LNCaP clone FGC (cell line): ENCODE measurements around the gene CCDC152.

Source experiments
- DNase-seq: peaks from one replicate; pipeline ENCODE4 v3.0.0-alpha.2; 2011; ENCODE audit warnings: low read depth
- H3K4me3 ChIP-seq: 2 replicates; pipeline ENCODE4 v1.5.1; 2011; ENCODE audit warnings: mild to moderate bottlenecking, low read depth, low read length, control low read depth
- TF ChIP-seq, protein P1 (sequence below): IDR thresholded peaks from 2 replicates; pipeline ENCODE4 v1.5.1; 2012; ENCODE audit warnings: mild to moderate bottlenecking; ENCODE audit not compliant: control insufficient read depth, insufficient read depth; ENCODE audit errors: extremely low read depth

The CCDC152 gene

DNA sequence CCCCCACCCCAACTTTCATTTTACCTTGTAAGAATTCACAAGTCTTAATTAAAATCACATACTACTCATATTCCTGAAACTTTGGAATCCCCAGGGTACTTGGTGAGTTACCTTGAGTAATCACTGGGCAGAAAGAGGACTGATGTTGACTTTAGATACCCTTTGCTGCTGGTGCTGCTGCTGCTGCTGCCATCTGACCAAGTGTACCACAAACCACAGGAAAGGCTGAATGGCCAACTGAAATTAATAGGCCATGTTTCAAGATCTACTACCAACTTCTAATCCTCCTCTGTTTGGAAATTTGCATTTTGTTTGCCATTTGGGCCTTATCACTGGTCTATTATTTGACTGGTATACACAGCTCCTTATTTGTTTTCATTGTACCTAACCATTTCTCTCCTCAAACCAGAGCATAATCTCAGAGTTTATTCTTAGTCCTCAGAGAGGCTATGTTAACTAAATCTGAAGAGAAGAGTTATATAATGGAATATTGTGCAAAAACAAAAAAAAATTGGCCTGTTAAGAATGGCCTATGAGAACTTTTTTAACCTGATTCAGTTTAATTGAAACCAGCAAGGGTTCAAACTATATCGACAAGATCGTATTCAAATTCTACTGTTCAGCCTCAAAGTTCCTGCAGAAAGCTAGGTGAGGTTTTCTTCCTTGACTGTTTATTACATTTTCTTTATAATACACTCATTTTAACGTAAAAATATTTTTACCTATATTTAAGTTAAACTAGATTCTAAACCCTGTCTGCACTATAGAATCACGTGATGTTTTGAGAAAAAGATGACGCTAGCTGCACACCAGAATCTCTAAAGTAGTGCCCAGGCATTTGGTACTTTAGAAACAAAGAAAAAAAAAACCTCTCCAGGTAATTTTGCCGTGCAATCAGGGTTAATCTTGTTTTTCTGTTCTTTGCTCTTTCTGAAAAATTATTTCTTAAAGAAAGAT lies 41.9 kb downstream of the CCDC152 start:
- no peak for DNase-seq

DNA sequence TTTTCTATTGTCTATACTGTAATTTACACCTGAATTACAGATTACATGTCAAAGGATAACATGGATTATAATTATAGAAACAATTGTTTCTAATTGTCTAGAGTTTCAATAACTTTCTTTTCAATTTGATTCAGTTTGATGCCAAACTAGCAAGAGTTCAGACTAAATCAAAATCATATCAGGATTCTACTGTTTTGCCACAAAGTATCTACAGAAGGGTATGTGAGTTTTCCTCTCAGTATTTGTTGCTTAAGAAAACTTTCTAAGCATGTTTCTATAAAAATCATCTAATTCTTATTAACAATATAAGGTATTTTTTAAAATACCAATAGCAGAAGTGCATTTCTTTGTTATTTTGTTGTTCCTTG lies 42.6 kb downstream of the CCDC152 start:
- no peak overlapping the region for H3K4me3 ChIP-seq
- DNase-seq, result no peak
- TF ChIP-seq, protein P1, sequence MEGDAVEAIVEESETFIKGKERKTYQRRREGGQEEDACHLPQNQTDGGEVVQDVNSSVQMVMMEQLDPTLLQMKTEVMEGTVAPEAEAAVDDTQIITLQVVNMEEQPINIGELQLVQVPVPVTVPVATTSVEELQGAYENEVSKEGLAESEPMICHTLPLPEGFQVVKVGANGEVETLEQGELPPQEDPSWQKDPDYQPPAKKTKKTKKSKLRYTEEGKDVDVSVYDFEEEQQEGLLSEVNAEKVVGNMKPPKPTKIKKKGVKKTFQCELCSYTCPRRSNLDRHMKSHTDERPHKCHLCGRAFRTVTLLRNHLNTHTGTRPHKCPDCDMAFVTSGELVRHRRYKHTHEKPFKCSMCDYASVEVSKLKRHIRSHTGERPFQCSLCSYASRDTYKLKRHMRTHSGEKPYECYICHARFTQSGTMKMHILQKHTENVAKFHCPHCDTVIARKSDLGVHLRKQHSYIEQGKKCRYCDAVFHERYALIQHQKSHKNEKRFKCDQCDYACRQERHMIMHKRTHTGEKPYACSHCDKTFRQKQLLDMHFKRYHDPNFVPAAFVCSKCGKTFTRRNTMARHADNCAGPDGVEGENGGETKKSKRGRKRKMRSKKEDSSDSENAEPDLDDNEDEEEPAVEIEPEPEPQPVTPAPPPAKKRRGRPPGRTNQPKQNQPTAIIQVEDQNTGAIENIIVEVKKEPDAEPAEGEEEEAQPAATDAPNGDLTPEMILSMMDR, result no peak

More for the DNA sequence above, 41.9 kb downstream of the CCDC152 start:
- no peak overlapping the region for H3K4me3 ChIP-seq
- TF ChIP-seq, protein P1, result no peak

DNA sequence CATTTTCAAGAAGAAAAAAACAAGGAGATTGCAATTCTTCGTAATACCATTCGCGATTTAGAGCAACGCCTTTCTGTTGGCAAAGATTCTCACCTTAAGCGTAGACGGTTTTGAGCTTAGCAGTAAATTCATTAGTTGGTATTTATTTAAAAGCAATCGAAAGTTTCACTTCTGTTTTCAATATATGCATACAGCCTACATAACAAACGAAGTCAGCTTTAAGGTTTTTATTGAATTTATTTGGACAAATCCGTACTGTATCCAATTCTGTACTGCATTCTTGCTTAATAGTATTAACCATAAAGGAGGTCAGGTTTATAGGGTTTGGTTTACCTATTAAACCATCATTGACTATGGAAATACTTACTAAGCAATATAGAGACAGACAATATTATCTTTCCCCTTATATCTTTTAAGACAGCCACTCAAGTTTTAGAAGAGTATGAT lies 43.1 kb downstream of the CCDC152 start:
- TF ChIP-seq, protein P1, result no peak
- no peak overlapping the region for H3K4me3 ChIP-seq
- no peak for DNase-seq

DNA sequence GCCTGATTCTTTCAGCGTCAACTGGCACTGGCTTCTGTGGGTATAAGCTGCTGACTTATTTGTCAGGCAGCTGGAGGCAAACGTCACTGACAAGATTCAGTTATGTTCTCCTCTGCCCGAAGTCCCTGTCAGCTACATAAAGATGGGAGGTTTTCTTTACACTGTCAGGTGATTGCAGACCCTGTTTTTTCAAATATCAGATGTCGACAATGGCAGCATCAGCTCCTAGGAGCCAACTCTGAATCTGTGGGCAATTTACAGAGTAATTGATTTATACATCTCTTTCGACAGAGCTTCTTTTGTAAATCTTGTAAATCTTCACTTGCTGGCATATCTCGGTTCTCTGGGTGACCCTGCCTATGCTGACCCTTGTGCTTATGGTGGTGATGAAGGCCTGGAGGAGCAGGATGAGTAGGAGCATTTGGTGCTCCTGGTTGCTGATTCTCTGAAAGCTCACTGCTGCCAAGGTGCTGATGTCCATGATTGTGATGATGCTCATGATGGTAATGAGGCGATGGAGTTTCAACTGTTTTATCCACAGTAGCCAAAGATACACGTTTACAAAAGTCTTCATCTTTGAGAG lies 44.2 kb downstream of the CCDC152 start:
- H3K4me3 ChIP-seq, result no peak overlapping the region
- TF ChIP-seq, protein P1, result no peak
- no peak for DNase-seq

DNA sequence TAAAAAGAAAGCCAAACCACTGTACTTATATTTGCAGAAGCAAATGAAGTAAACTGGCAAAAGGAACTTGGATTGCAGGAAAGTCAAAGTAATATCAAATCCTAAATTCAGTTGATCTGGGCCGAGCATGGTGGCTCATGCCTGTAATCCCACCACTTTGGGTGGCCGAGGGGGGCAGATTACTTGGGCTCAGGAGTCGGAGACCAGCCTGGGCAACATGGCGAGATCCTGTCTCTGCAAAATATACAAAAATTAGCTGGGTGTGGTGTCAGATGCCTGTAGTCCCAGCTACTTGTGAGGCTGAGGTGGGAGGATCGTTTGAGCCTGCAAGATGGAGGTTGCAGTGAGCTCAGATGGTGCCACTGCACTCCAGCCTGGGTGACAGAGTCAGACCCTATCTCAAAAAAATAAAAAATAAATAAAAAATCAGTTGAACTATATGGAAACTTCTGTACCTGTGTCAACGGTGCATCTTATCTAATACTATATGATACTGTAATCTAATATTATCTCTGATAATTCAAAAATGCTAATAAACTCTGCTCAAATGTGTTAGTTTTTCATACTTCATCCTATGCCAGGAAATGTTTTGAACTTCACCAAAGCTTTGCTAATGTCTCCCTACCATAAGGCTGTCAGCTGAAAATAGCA lies 45.0 kb downstream of the CCDC152 start:
- DNase-seq, result no peak
- H3K4me3 ChIP-seq, result no peak overlapping the region
- TF ChIP-seq, protein P1, result no peak

DNA sequence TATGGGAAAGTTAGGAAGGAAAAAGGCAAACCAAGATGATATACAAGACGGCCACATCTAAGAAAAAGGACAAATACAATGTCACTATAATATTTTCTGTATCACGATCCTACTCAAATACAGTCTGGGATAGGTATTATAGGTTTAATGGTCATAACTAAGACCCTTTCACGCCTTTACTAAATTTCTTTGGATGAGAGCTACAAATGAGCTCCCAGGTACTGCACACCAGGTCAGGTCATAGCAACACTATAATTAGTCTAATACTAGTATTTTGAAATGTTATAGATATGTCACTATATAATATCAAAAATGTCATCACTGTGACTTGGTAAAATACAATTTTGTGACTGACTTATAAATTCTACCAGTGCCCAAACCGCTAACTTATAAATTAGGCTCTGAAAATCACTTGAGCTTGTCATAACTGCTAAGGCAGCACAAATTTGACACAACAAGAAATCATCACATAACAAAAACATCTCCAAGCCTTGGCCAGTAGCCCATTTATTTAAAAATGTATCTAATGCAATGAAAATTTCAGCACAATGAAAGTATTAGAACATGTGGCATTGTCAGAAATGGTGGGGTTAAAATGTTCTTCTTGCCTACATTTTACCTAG lies 48.2 kb downstream of the CCDC152 start:
- TF ChIP-seq, protein P1, result no peak
- no peak for DNase-seq
- no peak overlapping the region for H3K4me3 ChIP-seq
